AG09309 (cell line): ENCODE results near the gene USH1G.

Experiments used
- DNase-seq: peaks from one replicate; pipeline ENCODE4 v3.0.0-alpha.2; 2010; ENCODE audit warnings: low read depth
- H3K4me3 ChIP-seq: 2 replicates; pipeline ENCODE4 v1.5.1; 2011; ENCODE audit warnings: mild to moderate bottlenecking, low read depth, low read length, moderate library complexity; ENCODE audit not compliant: control insufficient read depth
- CTCF ChIP-seq: IDR thresholded peaks from 2 replicates; pipeline ENCODE4 v1.5.1; 2011; ENCODE audit warnings: mild to moderate bottlenecking, low read depth, low read length, inconsistent platforms; ENCODE audit not compliant: insufficient read depth, control insufficient read depth; ENCODE audit errors: missing control alignments

The USH1G gene

GRCh38 chr17:74868908-74869255 is 54.2 kb downstream of the USH1G start:
- H3K4me3 ChIP-seq: no peak overlapping the region
- no peak for TF ChIP-seq CTCF
- no peak for DNase-seq

- no peak for DNase-seq
- no peak for TF ChIP-seq CTCF
- H3K4me3 ChIP-seq: no peak overlapping the region
Observed at GRCh38 chr17:74868251-74868907, 54.7 kb downstream of the USH1G start.

- no peak for DNase-seq
- H3K4me3 ChIP-seq: no peak overlapping the region
- TF ChIP-seq CTCF: no peak
Observed at GRCh38 chr17:74866198-74866835, 56.7 kb downstream of the USH1G start.
